Stimulated activated CD4-positive, alpha-beta T cell treated with anti-CD3 and anti-CD28 coated beads, Interleukin-4, amount 100 ng/mL, for 4 hours (primary cell): ENCODE results near the gene BCAN.
"Not testable (repeated sequence)": the region's sequence is repeated elsewhere in the genome, so short reads cannot be mapped to it uniquely, and the experiment has no call there.

Source experiments
- DNase-seq, 2 experiments: peaks; one replicate each; pipeline ENCODE4 v3.0.0-alpha.2; 2020

Gene BCAN

GRCh38 chr1:156641761-156642264 is at the start of gene BCAN:
BCAN (plus strand) TSS chr1:156642117; CDS start chr1:156646055, 3,938 bp downstream.
- no peak for DNase-seq

GRCh38 chr1:156592158-156592909 is 49.6 kb upstream of the BCAN start:
- peak in 1 of 2 experiments; percentile 30 for DNase-seq

DNA sequence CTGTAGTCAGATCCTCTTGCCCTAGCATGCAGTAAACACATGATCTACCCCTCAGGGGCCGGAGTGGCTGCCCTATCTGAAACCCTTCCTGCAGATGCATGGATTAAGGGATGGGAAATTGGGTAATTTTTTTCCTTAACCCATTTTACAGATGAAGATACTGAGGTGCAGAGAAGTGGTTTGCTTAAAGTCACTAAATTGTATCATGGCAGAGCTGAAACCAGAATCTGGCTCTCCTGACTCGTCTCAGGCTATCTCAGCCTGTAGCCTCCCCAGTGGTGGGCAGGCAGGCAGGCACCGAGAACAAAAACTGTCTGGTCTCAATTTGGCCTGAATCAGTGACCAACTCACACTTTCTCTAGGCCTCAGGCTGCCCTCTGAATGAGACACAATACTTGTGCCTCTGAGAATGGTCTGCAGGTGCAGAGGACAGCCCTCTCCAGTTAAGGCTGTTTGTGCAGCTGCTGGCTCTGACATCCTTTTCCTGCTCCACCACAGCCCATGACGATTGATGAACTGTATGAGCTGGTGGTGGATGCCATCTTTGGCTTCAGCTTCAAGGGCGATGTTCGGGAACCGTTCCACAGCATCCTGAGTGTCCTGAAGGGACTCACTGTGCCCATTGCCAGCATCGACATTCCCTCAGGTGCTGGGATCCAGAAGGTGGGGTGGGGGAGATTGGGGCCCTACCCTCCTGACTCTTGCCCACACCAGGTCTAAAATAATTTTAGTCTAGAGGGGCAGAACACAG is 48.8 kb upstream of the BCAN start:
- no peak for DNase-seq

DNA sequence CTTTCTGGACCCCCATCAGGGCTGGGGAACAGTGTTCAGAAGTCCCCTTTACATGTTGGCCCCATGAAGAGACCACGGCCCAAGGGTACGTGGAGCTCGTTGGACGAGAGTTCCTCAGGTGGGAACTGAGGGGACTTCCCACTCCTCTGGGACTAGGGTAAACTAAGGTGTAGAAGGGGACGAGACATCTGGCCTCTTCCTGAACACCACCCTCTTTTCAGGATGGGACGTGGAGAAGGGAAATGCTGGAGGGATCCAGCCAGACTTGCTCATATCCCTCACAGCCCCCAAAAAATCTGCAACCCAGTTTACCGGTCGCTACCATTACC is 48.3 kb upstream of the BCAN start:
- no peak for DNase-seq

GRCh38 chr1:156594190-156594589 is 47.7 kb upstream of the BCAN start:
- no peak for DNase-seq

GRCh38 chr1:156595016-156595415 is 46.9 kb upstream of the BCAN start:
- DNase-seq: no peak

- no peak for DNase-seq
Measured at GRCh38 chr1:156596426-156596825, 45.5 kb upstream of the BCAN start.

- DNase-seq: no peak
Measured at GRCh38 chr1:156598125-156598524, 43.8 kb upstream of the BCAN start.

DNA sequence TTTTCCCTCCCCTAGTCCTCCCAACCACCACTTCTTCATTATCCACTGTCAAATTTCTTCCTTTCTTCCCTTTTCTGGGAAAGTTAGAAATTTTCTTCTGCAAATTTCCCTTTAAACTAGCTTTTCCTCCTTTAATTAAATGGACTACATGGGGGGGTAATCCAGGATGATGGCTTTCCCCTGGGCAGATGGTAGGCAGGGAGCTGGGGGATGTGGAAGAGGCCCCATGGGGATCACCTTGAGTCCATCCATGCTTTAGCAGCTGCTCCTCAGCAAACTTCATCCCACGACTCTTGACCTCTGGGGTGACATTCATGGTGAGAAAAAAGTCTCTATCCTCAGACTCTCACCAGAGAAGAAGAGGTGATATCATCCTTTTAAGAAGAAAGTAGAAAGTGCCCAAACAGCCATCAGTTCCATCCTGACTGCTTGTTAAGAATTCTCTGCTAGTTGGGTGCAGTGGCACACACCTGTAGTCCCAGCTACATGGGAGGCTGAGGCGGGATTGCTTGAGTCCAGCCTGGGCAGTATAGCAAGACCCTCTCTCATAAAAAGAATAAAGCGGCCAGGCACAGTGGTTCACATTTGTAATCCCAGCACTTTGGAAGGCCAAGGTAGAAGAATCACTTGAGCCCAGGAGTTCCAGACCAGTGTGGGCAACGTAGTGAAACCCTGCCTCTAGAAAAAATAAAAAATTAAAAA is 43.0 kb upstream of the BCAN start:
- no peak for DNase-seq

DNA sequence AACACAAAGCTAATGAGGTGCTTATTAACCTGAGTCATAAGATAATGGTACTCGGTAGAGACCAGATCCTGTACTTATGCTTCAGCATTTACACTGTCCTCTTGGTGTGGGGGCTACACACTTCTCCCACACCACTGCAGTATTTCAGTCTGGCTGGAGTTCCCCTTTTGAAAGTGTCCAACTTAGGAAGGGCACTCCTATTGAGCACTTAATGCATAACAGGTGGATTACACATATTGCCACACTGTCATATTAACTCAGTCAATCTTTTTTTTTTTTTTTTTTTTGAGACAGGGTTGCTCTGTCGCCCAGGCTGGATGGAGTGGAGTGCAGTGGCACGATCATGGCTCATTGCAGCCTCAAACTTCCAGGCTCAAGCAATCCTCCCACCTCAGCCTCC is 42.1 kb upstream of the BCAN start:
- DNase-seq: no peak

GRCh38 chr1:156600733-156601121 is 41.2 kb upstream of the BCAN start:
- DNase-seq: no peak

GRCh38 chr1:156601122-156601830 is 40.6 kb upstream of the BCAN start, which contains the start of gene GPATCH4:
GPATCH4 (minus strand) TSS chr1:156601479.
- DNase-seq: peak; percentile 72 to 78

GRCh38 chr1:156601892-156602291 is 40.0 kb upstream of the BCAN start:
- DNase-seq: no peak

DNA sequence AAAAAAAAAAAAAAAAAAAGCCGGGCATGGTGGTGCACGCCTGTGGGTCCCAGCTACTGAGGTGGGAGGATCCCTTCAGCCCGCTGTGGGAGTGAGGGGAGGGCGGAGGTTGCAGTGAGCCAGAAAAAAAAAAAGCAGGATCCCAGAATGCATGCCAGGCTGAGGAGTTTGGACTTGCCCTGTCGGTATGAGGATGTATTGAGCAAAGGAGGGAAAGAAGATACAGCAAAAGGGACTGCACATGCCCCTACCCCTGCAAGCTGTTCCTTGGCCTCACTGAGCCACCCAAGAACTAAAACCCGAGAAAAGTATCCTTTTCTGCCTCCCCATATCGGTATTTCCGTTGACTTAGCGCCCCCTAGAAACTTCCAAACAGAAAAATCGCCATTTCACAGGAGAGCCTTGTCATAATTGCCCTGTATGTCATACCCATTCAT is 39.3 kb upstream of the BCAN start:
- no peak for DNase-seq

GRCh38 chr1:156607344-156607743 is 34.6 kb upstream of the BCAN start:
- DNase-seq: not testable (repeated sequence)

GRCh38 chr1:156608036-156608674 is 33.8 kb upstream of the BCAN start:
- peak; percentile 33 to 63 for DNase-seq

- DNase-seq: peak; percentile 45 to 51
Measured at GRCh38 chr1:156608981-156609380, 32.9 kb upstream of the BCAN start.

DNA sequence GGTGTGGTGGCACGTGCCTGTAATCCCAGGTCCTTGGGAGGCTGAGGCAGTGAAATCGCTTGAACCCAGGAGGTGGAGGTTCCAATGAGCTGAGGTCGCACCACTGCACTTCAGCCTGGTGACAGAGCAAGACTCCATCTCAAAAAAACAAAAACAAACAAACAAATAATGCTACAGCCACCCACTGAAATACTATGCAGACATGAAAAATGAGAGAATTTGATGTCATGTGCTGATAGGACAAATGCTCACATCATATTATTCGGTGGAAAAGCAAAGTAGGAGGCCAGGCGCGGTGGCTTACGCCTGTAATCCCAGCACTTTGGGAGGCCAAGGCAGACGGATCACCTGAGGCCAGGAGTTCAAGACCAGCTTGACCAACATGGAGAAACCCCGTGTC is 31.8 kb upstream of the BCAN start:
- DNase-seq: not testable (repeated sequence)

DNA sequence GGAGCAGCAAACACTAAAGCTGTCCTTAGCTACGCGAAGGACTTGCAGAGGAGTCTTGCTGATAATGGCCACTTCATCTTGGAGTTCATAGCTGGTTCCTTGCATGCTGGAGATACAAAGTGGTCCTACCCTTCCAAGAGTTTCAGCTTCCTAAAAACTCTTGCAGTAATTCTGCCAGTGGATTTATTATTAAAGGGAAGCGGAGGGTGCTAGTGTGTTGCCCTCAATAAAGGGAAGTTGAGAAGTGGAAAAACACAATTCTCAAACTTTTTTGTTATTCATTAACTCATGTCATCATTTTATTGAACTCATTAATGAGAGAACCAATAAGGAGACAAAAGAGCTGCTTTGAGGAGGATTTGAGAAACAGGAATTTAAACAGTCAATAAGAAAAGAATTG is 29.3 kb upstream of the BCAN start:
- no peak for DNase-seq

- DNase-seq: no peak
Measured at GRCh38 chr1:156615946-156616345, 26.0 kb upstream of the BCAN start.

GRCh38 chr1:156616463-156616862 is 25.5 kb upstream of the BCAN start:
- no peak for DNase-seq

GRCh38 chr1:156618853-156619581 is 22.9 kb upstream of the BCAN start, which contains the start of gene HAPLN2:
HAPLN2 (plus strand) TSS chr1:156619415; CDS start chr1:156623491, 4,076 bp downstream.
- DNase-seq: no peak
